HEK293T (cell line): Measurements from ENCODE around the gene FUT8.

ENCODE experiments used
- FOXM1 ChIP-seq: fragments of 450-650 bp; IDR thresholded peaks from 2 replicates; pipeline ENCODE4 v1.6.1; 2017; ENCODE audit warnings: mild to moderate bottlenecking, borderline replicate concordance
- L3MBTL2 ChIP-seq: fragments of 450-650 bp; conservative IDR thresholded peaks from 2 replicates; pipeline ENCODE4 v1.6.1; 2016; ENCODE audit warnings: mild to moderate bottlenecking
- LEF1 ChIP-seq: fragments of 450-650 bp; IDR thresholded peaks from 2 replicates; pipeline ENCODE4 v1.6.1; 2017; ENCODE audit warnings: mild to moderate bottlenecking, borderline replicate concordance
- SP1 ChIP-seq: fragments of 450-650 bp; IDR thresholded peaks from 2 replicates; pipeline ENCODE4 v1.6.1; 2017
- SUZ12 ChIP-seq: fragments of 450-650 bp; IDR thresholded peaks from 2 replicates; pipeline ENCODE4 v1.6.1; 2016; ENCODE audit warnings: mild to moderate bottlenecking

DNA sequence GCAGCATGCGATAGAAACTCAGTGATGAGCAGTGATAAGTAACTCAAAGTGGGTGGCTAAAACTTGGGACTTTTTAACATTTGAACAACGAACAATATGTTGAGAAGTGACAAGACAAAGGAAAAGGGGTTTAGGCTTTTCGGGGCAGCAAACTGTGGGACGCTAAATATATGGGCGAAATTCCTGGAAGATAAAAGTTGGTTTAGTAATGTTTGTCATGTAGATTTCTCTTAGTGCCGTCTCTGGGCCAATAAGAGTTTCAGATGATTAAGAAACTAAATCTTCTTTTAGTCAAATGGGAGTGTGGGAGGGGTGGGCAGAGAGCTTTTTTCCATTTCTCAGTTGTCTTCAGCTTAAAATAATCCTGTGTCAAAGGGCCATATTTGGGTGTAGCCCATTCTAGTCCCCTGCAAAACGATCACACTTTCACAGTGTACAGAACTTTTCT is 41.7 kb upstream of the FUT8 start:
- TF ChIP-seq LEF1 (no peak), FOXM1 (no peak), SP1 (no peak), L3MBTL2 (no peak), SUZ12 (no peak)
